Endometrial microvascular endothelial cells (primary cell): ENCODE measurements around the gene REG1B. TPM values are rescaled to one million over a fixed set of nuclear protein-coding genes. Genes with fewer than 3 reads are reported as not detected.

ENCODE experiments used
- in situ Hi-C: cut with HindIII; loops from 2 replicates; pipeline ENCODE4 v1.10.0; 2017; ENCODE audit warnings: low sequenced_read_pairs, low pct_unique_long_range_greater_than_20kb; ENCODE audit errors: inconsistent ontology term
- total RNA-seq: library from RNA; depleted of rRNA; stranded (reverse); fragments of >200 nt; gene quantifications from one replicate; pipeline ENCODE4 v1.2.3, GENCODE V29; 2015; ENCODE audit errors: inconsistent ontology term

The REG1B gene, protein sequence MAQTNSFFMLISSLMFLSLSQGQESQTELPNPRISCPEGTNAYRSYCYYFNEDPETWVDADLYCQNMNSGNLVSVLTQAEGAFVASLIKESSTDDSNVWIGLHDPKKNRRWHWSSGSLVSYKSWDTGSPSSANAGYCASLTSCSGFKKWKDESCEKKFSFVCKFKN
- total RNA-seq: not detected

DNA sequence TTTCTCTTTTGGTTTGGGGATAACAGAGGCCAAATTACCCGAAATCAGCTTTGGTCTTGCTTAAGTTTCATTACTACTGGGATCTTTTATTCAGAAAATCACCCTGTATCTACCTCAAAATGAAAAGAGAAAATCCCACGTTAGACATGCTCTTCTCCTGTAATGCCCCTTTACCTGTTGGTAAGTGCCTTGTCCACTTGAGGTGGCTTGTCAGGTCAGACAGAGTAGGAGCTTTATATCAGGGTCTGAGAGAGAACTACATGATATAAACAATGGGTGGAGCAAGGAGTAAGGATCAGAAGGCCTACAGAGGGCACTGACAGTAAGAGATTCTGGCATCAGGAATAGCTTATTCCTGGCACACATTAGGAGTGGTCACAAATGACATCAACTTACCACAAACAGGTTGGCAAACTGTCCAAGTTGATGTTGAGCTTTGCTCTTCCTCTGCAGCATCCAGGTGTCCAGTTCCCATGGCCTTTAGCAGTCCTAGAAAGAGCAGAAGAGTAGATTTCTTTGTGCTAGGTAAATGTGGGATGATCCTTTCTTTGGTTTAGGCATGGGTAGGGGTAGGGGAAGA lies at the start of gene REG1B:
Gene REG1B, minus strand, starts transcription at position 209 of the 580 bp plus-strand sequence. CDS start 381 bp downstream, outside the sequence.
- in situ Hi-C loops: no loop called here

DNA sequence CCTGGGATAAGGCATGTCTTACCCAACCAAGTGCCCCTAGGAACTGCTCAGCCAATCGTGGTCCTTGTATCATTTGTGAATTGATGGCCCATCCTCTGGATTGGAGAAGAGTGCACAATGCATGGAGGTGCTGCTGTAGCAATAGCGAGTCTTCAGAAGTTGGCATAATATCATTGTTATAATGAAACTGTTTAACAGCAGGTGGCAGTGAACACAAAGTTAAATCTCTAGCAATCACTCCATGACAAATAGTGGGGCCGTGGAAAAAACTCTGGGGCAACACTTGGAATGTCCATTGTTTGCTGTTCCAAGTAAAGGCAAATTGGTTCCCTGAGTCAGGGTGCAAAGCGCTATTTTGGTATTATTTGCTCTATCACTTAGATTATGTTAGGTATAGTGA lies 43.9 kb upstream of the REG1B start:
- in situ Hi-C loops: no loop called here

DNA sequence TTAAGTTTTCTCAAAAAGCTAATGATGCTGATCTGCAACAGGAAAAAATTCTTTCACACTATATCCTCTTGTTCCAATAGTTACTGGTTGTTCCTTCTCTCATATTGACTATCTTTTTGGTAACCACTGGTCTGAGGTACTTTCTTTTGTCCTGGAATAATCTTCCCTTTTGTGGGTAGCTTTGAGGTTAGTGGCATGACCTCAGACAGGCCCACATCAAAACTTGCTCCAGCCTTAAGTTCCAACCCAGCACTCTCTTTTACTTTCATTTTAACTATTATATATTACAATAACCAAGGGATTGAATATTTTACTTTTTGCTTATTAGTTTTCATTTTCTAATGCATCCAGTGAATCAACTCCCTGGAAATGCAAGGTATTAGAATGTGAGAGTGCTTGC lies 42.0 kb upstream of the REG1B start:
- in situ Hi-C loops: no loop called here

DNA sequence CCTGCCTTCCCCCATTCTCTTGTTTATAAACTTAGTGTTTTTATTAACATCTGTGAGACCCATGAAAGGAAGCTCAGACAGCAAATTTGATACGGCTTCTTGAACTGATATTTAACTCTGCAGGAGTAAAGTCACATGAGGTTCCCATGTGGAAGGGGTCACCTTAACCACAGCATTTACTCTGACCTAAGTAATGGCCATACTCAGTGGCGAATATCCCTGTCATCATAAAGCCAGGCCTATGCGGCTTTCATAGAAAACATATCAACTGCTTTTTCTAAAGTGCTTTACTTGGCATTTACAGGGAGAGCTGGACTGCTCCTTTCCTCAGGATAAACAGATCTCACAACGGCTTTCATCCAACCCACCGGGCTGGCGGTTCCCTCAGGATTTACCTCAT lies 41.5 kb upstream of the REG1B start:
- in situ Hi-C loops: no loop called here

DNA sequence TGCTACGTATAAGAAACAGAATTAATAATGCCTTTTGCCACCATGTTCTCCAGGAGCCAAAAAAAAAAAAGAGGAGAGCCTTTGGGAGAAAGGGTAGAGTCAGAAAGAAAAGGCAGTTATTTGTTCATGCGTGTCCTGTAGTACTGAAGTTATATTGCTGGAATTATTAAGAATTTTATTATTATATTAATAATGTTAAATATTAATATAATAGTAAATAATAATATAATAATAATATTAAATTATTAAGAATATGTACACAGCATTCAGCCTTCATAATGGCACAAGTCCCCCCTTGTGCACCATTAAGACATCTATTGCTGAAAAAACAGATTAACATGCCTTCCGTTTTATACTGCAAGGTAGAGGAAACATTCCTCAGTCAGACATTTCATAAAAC lies 40.6 kb upstream of the REG1B start:
- in situ Hi-C loops: no loop called here

DNA sequence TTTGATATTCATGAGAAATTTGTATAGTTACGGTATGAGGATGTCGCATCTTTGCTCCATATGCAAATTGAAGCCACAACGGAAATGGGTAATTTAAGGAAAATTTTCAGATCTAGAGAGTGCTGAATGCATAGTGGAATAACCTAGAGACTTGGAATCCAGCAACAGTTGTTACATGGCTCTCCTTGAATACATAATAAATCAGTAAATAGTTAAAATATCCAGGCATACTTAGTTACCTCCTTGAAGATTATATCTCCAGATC lies 37.9 kb upstream of the REG1B start:
- in situ Hi-C loops: no loop called here

DNA sequence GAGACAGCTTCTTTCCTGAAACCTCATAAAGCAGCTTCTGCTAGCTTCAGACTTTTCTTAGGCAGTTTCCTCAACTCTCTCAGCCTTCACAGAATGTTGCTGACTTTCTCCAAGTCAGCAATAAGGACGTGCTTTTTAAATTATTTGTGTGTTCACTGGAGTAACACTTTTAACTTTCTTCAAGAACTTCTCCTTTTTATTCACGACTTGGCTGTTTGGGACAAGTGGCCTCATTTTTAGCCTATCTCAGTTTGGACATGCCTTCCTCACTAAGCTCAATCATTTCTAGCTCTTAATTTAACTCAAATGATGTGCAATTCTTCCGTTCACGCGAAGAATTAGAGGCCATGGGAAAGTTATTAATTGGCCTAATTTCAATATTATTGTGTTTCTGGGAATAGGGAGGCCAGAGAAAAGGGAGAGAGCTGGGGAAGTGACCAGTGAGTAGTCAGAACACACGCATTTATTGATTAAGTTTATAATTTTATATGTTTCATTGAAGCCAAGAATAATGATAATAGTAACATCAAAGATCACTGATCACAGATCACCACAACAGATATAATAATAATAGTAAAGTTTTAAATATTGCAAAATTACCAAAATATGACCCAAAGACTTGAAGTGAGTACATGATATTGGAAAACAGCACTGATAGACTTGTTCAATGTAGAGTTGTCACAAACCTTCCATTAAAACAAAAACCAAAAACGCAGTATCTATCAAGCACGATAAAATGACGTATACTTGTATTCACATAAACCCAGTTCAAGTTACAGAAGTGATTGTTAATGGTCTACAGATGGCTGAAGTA lies 37.3 kb upstream of the REG1B start:
- in situ Hi-C loops: no loop called here

DNA sequence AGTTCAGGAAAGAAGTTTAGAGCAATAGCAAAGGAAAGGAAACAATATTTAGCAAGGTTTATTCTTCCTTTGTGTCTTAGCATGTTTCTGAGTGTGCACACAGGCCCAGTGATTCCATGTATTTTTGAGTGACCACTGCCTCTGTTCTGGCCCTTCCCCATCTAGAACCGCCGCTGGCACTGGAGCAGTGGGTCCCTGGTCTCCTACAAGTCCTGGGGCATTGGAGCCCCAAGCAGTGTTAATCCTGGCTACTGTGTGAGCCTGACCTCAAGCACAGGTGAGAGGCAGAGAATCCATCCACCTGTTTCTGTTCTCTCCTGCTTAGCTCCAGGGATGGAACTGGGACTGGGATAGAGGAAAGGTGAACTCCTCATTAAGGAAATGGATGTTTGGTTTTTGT lies 34.9 kb upstream of the REG1B start:
- in situ Hi-C loops: no loop called here

DNA sequence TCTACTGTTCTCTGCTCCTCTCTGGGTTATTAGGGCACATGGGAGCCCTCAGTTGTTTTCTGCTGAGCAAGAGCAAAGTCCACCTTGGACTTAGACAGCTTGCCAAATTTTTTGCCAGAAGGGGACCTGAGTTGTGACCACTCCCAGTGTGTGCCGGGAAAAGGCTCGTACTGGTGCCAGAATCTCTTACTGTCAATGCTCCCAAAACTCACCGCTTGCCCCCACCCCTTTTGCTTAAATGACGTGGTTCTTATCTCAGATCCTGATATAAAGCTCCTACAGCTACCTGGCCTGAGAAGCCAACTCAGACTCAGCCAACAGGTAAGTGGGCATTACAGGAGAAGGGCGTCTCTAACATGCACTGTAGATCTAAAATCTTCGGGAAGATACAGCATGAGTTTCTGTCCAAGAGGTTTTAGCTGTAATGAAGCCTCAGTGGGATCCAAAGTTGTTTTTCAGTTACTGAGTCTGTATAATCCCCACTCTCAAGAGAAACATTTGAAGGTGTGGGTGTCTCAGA lies 32.5 kb upstream of the REG1B start, which contains the start of gene REG1A:
Gene REG1A, plus strand, starts transcription at position 295 of the 520 bp plus-strand sequence. CDS start 374 bp downstream, outside the sequence.
- in situ Hi-C loops: no loop called here

DNA sequence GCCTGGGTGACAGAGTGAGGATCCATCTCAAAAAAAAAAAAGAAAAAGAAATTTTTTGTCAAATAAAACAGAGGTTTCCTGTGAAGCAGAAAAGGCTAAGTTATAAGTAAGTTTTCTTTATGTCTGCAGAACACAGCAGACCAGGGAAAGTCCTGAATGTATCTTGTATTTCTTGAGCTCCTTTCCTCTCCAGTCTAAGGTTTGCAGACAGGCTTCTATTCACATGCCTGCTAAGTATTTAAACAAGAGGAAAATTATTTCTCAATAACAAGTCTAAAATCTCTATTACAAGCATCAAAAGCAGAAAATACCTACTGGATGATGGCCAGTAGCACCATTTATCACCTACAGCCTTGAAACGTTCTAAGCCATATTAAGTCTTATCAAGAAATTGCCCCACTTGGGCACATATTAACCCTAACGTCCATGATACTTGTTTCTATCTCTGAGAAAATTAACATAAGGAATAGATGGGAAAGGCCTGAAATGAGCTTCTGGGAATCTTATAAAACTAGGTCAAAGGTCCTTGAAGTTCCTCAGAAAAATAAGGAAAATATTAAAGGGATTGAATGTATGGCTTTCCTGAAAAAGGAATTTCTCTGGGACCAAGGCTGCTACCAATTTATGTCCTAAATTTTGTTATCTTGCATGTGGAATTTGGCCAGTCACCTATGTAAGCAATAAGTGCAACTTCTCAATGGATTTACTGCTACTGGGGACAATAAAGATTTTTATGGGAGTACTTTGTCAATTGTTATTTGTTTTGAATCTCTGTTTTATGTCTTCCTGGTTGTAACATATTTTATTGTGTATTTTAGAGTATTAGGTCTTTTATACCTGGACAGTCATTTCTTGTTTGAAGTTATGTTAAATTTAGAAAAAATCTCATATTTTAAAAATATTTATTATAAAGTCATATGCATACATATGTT lies 29.5 kb upstream of the REG1B start:
- in situ Hi-C loops: no loop called here

DNA sequence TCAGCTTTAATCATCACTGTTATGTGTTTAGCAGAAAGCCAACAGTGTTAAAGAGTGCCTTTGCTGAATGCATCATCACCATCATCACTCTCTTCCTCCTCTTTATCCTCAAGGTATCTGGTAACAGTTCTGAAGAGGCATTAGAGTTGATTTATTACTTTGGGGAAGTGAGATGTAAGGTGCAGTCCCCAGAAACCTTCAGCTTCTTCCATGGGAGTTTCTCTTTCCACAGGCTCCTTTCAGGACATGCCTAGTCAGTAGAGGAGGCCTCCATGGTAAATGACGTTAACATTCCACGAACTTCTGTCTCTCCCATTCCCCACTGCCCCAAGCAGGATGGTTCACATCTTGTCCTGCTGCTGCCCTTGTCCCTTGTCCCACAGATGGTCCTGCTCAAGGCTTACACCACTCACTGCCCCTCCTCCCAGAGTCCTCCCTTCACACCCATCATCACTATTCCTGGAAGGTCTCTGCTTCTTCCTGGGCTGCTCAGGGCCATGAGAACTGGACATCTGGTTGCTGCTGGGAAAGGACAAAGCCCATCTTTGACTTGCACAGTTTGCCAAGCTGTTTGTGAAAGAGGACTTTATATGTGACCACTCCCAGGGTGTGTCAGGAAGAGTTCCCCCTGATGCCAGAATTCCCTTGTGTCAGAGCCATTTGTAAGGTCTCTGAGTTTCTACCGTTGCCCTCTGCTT lies 27.2 kb upstream of the REG1B start:
- in situ Hi-C loops: no loop called here

DNA sequence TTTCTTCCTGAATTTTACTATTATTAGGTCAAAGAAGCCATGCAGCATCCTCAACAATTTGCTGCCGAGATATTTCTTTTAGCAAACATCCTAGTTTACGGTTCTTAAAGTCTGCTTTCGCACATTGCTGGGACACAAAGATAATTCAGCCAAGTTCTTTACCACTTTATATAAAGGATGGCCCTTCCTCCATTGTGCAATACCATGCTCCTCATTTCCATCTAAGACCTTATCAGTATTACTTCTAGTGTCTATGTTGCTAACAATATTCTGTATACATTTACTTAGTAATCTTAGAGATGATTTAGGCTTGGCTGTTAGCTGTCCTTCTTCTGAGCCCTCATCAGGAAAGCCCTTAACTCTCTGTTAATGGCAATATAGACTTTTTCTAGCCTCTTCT lies 24.5 kb upstream of the REG1B start:
- in situ Hi-C loops: no loop called here

DNA sequence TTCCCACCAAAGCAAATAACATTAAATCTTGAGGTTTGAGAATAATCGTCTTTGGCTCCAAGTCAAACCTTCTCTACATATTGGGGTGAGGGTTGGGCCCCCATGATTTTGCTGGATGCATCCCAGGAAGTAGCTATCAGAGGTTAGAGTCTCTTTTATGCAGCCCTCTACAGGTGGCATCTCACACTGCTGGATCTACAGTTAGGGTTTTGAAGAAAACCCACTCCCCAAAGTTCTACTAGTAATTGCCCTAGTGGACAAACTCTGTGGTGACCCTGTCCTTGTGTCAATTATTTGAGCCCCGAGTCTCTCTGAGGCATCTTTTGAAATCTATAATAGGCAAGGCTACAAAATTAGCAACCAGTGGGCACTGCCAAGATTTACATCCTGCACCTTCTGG lies 17.5 kb upstream of the REG1B start:
- in situ Hi-C loops: no loop called here

DNA sequence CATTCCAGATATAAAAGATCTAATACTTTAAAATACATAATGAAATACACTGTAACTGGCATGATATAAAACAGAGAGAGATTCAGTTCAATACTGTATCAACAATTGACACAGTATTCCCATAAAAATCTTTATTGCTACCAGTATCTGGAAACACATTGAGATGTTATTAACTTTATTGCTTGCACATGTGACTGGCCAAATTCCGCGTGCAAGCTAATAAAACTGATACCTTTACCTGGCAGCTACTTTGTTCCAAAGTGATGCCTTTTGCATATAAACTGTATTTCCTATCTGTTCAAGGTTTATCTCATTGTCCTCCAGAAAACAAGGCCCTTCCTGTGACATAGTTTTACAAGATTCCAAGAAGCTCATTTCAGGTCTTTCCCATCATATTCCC lies 15.4 kb upstream of the REG1B start:
- in situ Hi-C loops: no loop called here

DNA sequence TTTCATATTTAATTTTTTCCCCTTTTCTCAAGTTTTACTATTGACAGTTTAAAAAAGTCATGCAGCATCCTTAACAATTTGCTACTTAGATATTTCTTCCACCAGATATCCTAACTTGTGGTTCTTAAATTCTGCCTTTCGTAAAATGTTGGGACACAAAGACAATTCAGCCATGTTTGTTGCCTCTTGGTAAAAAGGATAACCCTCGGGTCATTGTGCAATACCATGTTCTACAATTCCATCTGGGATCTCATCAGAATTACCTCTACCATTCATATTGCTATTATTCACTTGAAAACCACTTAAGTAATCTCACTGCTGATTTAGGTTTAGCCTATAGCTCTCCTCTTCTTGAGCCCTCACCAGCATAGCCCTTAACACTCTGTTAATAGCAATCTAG lies 13.2 kb upstream of the REG1B start:
- in situ Hi-C loops: no loop called here

DNA sequence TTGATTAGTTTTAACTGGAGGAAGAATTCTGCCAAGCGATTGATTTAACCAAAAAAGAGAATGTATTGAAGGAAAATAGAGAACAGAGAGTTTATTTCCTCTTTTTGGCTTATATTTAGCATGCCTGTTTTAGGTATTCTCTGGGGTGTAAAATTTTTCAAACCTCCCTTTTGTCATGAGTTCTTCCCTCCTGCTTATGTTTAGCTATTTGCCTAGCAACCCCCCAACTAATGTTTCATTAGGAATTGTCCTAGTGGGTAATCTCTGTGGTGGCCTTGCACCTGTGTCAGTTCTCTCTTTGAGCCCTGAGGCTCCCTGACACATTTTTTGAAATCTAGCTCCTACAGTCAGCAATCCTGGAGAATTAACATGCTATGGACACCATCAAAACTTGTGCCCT lies 12.5 kb upstream of the REG1B start:
- in situ Hi-C loops: no loop called here

DNA sequence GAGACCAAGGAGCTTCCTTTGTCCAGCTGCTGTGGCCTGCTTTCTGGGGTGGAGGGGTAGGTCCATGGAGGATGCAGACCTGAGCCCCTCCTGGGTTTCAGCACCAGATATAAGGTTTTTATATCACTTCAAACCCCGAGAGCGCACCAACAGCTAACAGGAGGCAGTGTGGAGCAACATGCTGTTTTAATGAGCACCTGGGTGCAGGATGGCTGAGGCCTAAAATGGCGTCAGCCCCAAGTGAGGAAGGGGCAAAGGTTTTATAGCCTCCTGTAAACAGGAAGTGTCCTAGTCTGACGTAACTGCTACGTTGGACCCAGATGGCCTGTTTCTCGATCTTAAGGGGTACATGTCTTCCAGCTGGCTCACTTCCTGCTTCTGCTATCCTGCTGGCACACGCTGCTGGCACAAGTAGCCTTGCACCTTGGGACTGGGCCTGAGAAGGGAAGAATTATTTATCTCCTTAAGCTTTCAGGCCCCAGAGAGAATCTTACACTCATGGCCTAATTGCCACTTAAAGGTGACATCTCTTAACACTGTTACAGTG lies 11.4 kb upstream of the REG1B start:
- in situ Hi-C loops: no loop called here

DNA sequence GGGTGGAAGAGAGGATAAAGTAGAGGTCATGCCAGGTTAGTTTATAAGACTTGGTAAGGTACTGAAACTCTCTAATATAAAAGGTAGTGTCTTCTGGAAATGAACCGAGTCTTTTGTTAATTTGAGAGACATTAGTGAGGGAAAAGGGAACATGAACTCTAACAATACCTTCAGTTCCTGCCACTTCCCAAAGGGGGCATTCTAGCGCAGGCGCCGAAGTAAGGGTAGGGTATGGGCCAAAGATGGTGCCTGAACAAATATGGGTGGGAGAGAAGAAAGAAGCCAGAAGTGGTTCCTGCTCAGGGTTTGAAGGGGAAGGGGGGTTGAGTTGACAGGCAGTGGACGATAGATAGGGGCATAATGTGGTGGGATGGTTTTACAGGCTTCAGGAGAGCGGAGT lies 10.1 kb upstream of the REG1B start:
- in situ Hi-C loops: no loop called here
